Measurements from ENCODE around the gene VCAN.

DNA sequence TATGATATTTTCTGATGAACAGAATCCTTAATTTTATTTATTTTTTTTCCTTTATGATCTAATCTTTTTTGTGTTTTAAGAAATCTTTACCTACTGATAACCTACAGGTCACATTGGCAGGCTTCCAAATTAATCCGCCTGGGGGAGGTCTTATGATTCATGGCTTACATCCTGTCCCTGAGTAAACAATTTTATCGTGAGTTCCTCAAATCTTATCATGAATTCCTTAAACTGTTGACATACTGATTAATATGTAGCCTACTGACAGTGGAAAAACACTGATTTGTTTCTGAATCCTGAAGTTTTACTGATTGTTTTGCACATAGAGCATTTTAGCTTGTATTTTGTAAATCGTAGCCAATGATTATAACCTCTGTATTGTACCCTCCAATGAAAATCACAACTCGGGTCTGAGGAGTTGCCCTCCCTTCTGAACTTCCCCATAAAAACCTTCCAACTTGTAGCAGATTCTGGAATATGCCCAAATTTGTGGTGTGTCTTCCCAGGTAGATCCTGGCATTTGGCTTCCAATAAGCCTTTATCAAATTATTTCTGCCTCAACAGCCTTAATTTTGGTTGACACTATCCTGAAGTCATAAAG is 105.6 kb downstream of the VCAN start:
- TF ChIP-seq, protein P1, sequence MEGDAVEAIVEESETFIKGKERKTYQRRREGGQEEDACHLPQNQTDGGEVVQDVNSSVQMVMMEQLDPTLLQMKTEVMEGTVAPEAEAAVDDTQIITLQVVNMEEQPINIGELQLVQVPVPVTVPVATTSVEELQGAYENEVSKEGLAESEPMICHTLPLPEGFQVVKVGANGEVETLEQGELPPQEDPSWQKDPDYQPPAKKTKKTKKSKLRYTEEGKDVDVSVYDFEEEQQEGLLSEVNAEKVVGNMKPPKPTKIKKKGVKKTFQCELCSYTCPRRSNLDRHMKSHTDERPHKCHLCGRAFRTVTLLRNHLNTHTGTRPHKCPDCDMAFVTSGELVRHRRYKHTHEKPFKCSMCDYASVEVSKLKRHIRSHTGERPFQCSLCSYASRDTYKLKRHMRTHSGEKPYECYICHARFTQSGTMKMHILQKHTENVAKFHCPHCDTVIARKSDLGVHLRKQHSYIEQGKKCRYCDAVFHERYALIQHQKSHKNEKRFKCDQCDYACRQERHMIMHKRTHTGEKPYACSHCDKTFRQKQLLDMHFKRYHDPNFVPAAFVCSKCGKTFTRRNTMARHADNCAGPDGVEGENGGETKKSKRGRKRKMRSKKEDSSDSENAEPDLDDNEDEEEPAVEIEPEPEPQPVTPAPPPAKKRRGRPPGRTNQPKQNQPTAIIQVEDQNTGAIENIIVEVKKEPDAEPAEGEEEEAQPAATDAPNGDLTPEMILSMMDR (IDR thresholded peaks at IDR 0.05) = no peak
- no peak for TF ChIP-seq POLR2A (IDR thresholded peaks at IDR 0.05)
